Neural cell (in vitro differentiated cells): Measurements from ENCODE around the gene MINDY4. TPM values are rescaled to one million over a fixed set of nuclear protein-coding genes. Genes with fewer than 3 reads are reported as not detected.

Experiments
- H2AFZ ChIP-seq: fragments of 200-600, 300-800 bp; sonication (generic), shearing (Covaris generic); 2 replicates; pipeline ENCODE4 v1.6.0; 2014; ENCODE audit warnings: low read depth, mild to moderate bottlenecking, antibody characterized with exemption, low read length, moderate library complexity
- H3F3A ChIP-seq: fragments of 200-600 bp; shearing (Covaris generic); 2 replicates; pipeline ENCODE4 v1.6.1; 2016; ENCODE audit warnings: mild to moderate bottlenecking, moderate library complexity, mixed read lengths, antibody characterized with exemption, low read length; ENCODE audit not compliant: insufficient read depth, poor library complexity, severe bottlenecking
- H3K27ac ChIP-seq: fragments of 200-600, 300-800 bp; sonication (generic), shearing (Covaris generic); 2 replicates; pipeline ENCODE4 v1.5.1; 2014; ENCODE audit warnings: mild to moderate bottlenecking, low read length, moderate library complexity
- H3K27me3 ChIP-seq: fragments of 300-800, 200-600 bp; sonication (generic), shearing (Covaris generic); 2 replicates; pipeline ENCODE4 v1.6.0; 2014; ENCODE audit warnings: mild to moderate bottlenecking, low read depth, low read length, moderate library complexity; ENCODE audit not compliant: insufficient read depth
- H3K36me3 ChIP-seq: fragments of 300-800, 200-600 bp; sonication (generic), shearing (Covaris generic); 2 replicates; pipeline ENCODE4 v1.5.1; 2014; ENCODE audit warnings: mild to moderate bottlenecking, antibody characterized with exemption, low read length, moderate library complexity; ENCODE audit not compliant: insufficient read depth
- H3K4me2 ChIP-seq: fragments of 300-800, 200-600 bp; sonication (generic), shearing (Covaris generic); 2 replicates; pipeline ENCODE4 v1.6.0; 2014; ENCODE audit warnings: mild to moderate bottlenecking, low read length
- H3K4me3 ChIP-seq: fragments of 300-800, 200-600 bp; sonication (generic), shearing (Covaris generic); 2 replicates; pipeline ENCODE4 v1.5.1; 2014; ENCODE audit warnings: mild to moderate bottlenecking, low read length, moderate library complexity
- H3K79me2 ChIP-seq: fragments of 200-600 bp; shearing (Covaris generic); replicated peaks from 2 replicates; pipeline ENCODE4 v1.6.0; 2014; ENCODE audit warnings: mild to moderate bottlenecking, low read length, moderate library complexity; ENCODE audit not compliant: insufficient read depth
- H3K9ac ChIP-seq: fragments of 300-800, 200-600 bp; sonication (generic), shearing (Covaris generic); 2 replicates; pipeline ENCODE4 v1.6.1; 2016; ENCODE audit warnings: mild to moderate bottlenecking, low read length, mixed read lengths
- H3K9me2 ChIP-seq: fragments of 200-600 bp; shearing (Covaris generic); 2 replicates; pipeline ENCODE4 v1.6.1; 2016; ENCODE audit warnings: mild to moderate bottlenecking, low read length, mixed read lengths; ENCODE audit not compliant: insufficient read depth
- H3K9me3 ChIP-seq: fragments of 200-600, 300-800 bp; sonication (generic), shearing (Covaris generic); 2 replicates; pipeline ENCODE4 v1.6.1; 2016; ENCODE audit warnings: mild to moderate bottlenecking, mixed run types, low read length, moderate library complexity, mixed read lengths
- H4K20me1 ChIP-seq: fragments of 200-600 bp; shearing (Covaris generic); 2 replicates; pipeline ENCODE4 v1.6.1; 2016; ENCODE audit warnings: mild to moderate bottlenecking, mixed run types; ENCODE audit not compliant: insufficient read depth
- CTCF ChIP-seq: fragments of 450-650 bp; IDR thresholded peaks from 2 replicates; pipeline ENCODE4 v1.5.1; 2014; ENCODE audit warnings: antibody characterized with exemption, mild to moderate bottlenecking, moderate library complexity; ENCODE audit not compliant: poor library complexity, severe bottlenecking
- EP300 ChIP-seq: fragments of 450-650 bp; conservative IDR thresholded peaks from 2 replicates; pipeline ENCODE4 v1.6.1; 2014; ENCODE audit warnings: antibody characterized with exemption, mild to moderate bottlenecking, moderate library complexity; ENCODE audit not compliant: poor library complexity, severe bottlenecking
- EZH2 ChIP-seq: fragments of 200-600, 300-800 bp; shearing (Covaris generic), sonication (generic); IDR thresholded peaks from 2 replicates; pipeline ENCODE4 v1.6.1; 2014; ENCODE audit warnings: antibody characterized with exemption, low read length, borderline replicate concordance, mild to moderate bottlenecking; ENCODE audit not compliant: insufficient read depth, poor library complexity, severe bottlenecking
- MXI1 ChIP-seq: fragments of 450-650 bp; conservative IDR thresholded peaks from 2 replicates; pipeline ENCODE4 v1.6.1; 2014; ENCODE audit warnings: antibody characterized with exemption, mild to moderate bottlenecking; ENCODE audit not compliant: poor library complexity, severe bottlenecking
- POLR2AphosphoS5 ChIP-seq: IDR thresholded peaks from 2 replicates; pipeline ENCODE4 v1.6.1; 2012
- RAD21 ChIP-seq: fragments of 450-650 bp; conservative IDR thresholded peaks from 2 replicates; pipeline ENCODE4 v1.6.1; 2014; ENCODE audit warnings: antibody characterized with exemption, mild to moderate bottlenecking, moderate library complexity
- REST ChIP-seq: IDR thresholded peaks from 2 replicates; pipeline ENCODE4 v1.6.1; 2012; ENCODE audit warnings: borderline replicate concordance
- TAF1 ChIP-seq: IDR thresholded peaks from 2 replicates; pipeline ENCODE4 v1.6.1; 2012; ENCODE audit warnings: low read depth
- polyA plus RNA-seq: library from polyadenylated mRNA; depleted of rRNA; stranded (reverse); fragments of >200 nt; gene quantifications from 2 replicates; pipeline ENCODE4 v1.2.3, GENCODE V29; 2014

Gene MINDY4
- polyA plus RNA-seq, 1 donor from 2014 or later, result 1.0 TPM

GRCh38 chr7:30936650-30937245, 165.5 kb downstream of the MINDY4 start:
- no peak for TF ChIP-seq RAD21
- TF ChIP-seq POLR2AphosphoS5, result no peak
- no peak overlapping the region for H3K9ac ChIP-seq

GRCh38 chr7:30937416-30937815, 166.2 kb downstream of the MINDY4 start:
- Histone ChIP-seq H3K4me3 (no peak overlapping the region), H3K27ac (no peak overlapping the region), H3F3A (no peaks in the 10 kb centered on the region), H3K4me2 (no peak overlapping the region), H4K20me1 (no peaks in the 10 kb centered on the region), H3K27me3 (no peaks in the 10 kb centered on the region), H3K9me3 (no peaks in the 10 kb centered on the region), H3K9ac (no peak overlapping the region), H3K79me2 (no peaks in the 10 kb centered on the region), H2AFZ (no peak overlapping the region), H3K36me3 (no peaks in the 10 kb centered on the region), H3K9me2 (no peaks in the 10 kb centered on the region)
- TF ChIP-seq RAD21 (no peak), MXI1 (no peak), TAF1 (no peak), EP300 (no peak), CTCF (no peak), REST (no peak), POLR2AphosphoS5 (no peak), EZH2 (no peak)

More at GRCh38 chr7:30936650-30937245, 165.5 kb downstream of the MINDY4 start:
- Histone ChIP-seq H3K79me2 (no peaks in the 10 kb centered on the region), H3K9me3 (no peaks in the 10 kb centered on the region), H3K4me3 (no peak overlapping the region), H3F3A (no peaks in the 10 kb centered on the region), H3K27me3 (no peaks in the 10 kb centered on the region), H3K9me2 (no peaks in the 10 kb centered on the region), H2AFZ (no peak overlapping the region), H3K27ac (no peak overlapping the region), H4K20me1 (no peaks in the 10 kb centered on the region), H3K4me2 (no peak overlapping the region), H3K36me3 (no peaks in the 10 kb centered on the region)
